ENCODE data around the gene CAPN15.

Gene CAPN15

DNA sequence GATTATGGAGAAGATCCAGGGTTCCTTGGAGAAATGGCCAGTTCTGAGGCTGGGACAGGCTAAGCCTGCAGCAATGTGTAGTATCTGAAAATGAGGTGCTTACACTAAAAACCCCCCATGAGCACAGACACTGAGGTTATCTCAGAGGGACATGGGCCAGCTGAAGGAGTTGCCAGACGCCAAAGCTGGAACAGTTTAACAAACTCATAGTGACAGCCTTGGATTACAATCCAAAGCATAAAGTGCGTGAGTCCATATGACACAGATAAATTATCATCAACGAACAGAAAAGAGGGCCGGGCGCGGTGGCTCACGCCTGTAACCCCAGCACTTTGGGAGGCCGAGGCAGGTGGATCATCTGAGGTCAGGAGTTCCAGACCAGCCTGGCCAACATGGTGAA, 11.2 kb upstream of the CAPN15 start:
- TF ChIP-seq, protein P1, sequence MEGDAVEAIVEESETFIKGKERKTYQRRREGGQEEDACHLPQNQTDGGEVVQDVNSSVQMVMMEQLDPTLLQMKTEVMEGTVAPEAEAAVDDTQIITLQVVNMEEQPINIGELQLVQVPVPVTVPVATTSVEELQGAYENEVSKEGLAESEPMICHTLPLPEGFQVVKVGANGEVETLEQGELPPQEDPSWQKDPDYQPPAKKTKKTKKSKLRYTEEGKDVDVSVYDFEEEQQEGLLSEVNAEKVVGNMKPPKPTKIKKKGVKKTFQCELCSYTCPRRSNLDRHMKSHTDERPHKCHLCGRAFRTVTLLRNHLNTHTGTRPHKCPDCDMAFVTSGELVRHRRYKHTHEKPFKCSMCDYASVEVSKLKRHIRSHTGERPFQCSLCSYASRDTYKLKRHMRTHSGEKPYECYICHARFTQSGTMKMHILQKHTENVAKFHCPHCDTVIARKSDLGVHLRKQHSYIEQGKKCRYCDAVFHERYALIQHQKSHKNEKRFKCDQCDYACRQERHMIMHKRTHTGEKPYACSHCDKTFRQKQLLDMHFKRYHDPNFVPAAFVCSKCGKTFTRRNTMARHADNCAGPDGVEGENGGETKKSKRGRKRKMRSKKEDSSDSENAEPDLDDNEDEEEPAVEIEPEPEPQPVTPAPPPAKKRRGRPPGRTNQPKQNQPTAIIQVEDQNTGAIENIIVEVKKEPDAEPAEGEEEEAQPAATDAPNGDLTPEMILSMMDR (IDR thresholded peaks at IDR 0.05; ENCODE audit: insufficient read depth, missing control alignments): no peak
- FAIRE-seq (no peak), DNase-seq (ENCODE audit: insufficient read length, low spot score) (no peak)

DNA sequence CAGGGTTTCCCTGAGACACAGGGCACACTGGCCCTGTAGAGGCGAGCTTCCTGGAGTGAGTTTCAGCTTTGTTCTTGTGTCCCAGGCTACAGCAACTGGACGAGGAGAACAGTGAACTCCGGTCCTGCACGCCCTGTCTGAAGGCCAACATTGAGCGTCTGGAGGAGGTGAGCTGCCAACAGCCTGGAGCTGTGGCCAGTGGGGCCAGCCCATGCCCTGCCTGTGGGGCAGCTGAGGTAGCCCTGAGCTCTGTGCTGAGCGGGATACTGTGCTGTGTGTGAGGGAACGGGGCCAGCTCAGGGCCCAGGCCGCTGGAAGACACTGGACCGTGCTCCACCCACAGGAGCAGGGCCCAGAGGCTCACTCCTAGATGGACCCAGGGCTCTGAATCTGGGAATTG, 8.7 kb upstream of the CAPN15 start:
- TF ChIP-seq, protein P1 (IDR thresholded peaks at IDR 0.05; ENCODE audit: insufficient read depth, missing control alignments): no peak
- DNase-seq (ENCODE audit: insufficient read length, low spot score) (no peak), FAIRE-seq (no peak)

DNA sequence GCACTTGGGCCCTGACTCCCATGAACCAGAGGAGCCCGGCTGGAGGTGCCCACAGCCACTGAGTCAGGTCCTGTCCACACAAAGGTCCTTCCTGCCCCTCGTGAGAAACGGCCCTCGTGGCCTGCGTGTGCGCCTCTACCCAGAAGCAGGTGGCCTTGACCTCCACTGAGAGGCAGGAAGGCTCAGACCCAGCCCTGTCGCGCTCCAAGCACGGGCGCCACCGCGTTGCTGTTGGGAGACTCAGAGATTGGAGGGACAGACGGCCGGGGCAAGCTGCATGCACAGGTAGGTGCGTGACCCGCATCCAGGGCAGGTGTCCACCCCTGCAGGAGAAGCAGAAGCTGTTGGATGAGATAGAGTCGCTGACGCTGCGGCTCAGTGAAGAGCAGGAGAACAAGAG, 8.1 kb upstream of the CAPN15 start:
- TF ChIP-seq, protein P1 (IDR thresholded peaks at IDR 0.05; ENCODE audit: insufficient read depth, missing control alignments): no peak
- FAIRE-seq (no peak), DNase-seq (ENCODE audit: insufficient read length, low spot score) (no peak)

DNA sequence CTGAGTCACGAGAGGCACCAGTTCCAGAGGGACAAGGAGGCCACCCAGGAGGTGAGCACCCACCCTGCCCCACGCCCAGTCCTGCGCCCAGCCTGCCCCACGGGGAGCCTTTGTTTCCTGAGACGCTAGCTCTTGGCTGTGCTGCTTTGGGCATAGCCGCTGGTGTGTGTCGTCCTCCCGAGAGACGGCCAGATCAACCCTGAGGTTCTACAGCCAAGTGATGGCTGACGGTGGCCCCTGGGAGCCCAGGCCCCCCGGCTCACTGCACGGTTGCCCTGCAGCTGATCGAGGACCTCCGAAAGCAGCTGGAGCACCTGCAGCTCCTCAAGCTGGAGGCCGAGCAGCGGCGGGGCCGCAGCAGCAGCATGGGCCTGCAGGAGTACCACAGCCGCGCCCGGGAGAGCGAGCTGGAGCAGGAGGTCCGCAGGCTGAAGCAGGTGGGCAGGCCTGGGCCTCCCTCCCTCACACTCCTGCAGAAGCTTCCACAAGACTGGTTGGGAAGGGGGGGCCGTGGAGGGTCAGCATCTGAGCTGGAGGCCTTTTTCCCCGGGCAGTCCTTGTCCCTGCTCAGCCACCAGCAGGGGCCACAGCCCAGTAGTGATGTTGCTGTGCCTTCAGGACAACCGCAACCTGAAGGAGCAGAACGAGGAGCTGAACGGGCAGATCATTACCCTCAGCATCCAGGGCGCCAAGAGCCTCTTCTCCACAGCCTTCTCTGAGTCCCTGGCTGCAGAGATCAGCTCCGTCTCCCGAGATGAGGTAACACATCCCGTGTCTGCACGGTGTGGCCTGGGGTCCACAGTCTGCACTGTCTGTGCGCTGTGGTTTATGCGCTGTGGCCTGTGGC, 7.4 kb upstream of the CAPN15 start:
- TF ChIP-seq, protein P1 (IDR thresholded peaks at IDR 0.05; ENCODE audit: insufficient read depth, missing control alignments): no peak
- FAIRE-seq (no peak), DNase-seq (ENCODE audit: insufficient read length, low spot score) (no peak)

DNA sequence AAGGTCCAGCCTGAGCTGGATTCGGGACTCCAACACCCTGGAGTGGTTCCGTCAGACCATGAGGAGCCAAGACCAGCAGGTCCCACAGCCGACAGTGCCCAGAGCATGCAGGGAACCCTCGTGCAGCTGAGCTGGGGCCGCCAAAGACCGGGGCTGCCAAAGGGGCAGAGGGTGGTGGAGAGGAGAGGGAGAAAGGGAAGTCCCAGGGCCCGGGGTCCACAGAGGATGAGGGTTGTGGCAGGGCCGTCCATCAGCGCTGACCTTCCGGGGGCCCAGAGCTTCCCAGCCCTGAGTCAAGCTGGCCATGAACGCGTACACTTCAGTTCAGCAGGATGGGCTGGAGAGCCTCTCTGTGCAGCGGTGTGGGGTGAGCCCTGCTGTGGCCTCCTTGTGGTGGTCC, 6.7 kb upstream of the CAPN15 start:
- DNase-seq (ENCODE audit: insufficient read length, low spot score) (no peak), FAIRE-seq (no peak)
- TF ChIP-seq, protein P1 (IDR thresholded peaks at IDR 0.05; ENCODE audit: insufficient read depth, missing control alignments): no peak

DNA sequence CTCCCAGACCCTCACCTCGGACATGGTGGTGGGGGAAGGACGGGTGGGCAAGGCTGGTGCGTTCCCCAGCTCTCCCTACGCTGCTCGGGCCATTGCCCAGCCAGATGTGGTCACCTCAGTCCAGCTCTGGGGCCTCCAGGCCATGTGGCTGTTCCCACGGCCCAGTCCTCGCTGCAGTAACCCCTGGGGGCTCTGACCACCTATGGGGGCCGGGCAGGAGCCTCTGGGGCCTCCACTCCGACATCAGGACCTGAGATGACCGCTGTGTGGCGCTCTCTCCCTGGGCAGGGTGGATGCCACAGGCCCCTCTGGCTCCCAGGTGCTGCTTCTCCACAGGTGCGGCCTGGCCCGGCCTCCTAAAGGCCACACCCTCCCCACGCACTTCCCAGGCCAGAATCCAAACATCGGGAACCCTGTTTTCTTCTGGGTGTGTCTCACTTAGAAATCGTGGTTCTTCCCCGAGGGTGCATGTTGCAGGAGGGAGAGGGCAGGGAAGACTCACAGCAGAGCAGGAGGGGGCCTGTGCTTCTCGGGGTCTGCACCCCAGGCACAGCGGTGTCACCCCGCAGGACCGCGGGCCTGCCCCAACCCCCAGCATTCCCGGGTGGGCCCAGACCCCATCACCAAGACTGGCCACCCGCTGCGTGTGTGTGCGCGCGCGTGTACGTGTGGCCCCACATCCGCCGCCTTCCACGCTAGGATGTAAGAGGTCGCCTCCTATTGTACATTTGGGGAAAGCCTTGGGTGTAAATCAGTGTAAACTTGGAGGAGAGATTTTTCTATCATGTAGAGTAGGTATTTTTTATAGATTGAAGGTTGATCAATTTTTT, 5.9 kb upstream of the CAPN15 start:
- no peak for DNase-seq (ENCODE audit: insufficient read length, low spot score)
- FAIRE-seq: no peak

More for the DNA sequence above, 5.9 kb upstream of the CAPN15 start:
- TF ChIP-seq, protein P1 (IDR thresholded peaks at IDR 0.05; ENCODE audit: insufficient read depth, missing control alignments): no peak

All from D721Med (cell line).